CD8-positive, alpha-beta memory T cell (primary cell): ENCODE measurements around the gene GMDS. TPM values are rescaled to one million over a fixed set of nuclear protein-coding genes. Genes with fewer than 3 reads are reported as not detected.
A peak's percentile ranks its signal among the peaks of the same experiment; 100 is the strongest.

Source experiments
- CTCF ChIA-PET: fragments of 350-600 bp; sonication (Branson Sonifier 250); formaldehyde crosslinking; loops from one replicate; lab custom pipeline; 2021; ENCODE audit warnings: antibody characterized with exemption; lab: Charles Lee
- POLR2A ChIA-PET: fragments of 350-600 bp; sonication (Branson Sonifier 250); formaldehyde crosslinking; loops from one replicate; lab custom pipeline; 2021; ENCODE audit warnings: antibody characterized with exemption; lab: Charles Lee
- DNase-seq, 5 donors: peaks; one replicate each; pipeline versions ENCODE4 v3.0.0 to v3.0.0-alpha.2; 2020 to 2022; ENCODE audit warnings: mixed read lengths in 1 of 5
- H3K27ac ChIP-seq: one replicate; pipeline ENCODE4 v1.7.0; 2013; ENCODE audit warnings: low read depth, mild to moderate bottlenecking, low read length, moderate library complexity
- H3K27me3 ChIP-seq: 2 replicates; pipeline ENCODE4 v1.7.0; 2013; ENCODE audit warnings: low read length, mild to moderate bottlenecking; ENCODE audit not compliant: insufficient read depth, poor library complexity, severe bottlenecking
- H3K36me3 ChIP-seq: 2 replicates; pipeline ENCODE4 v1.7.0; 2013; ENCODE audit warnings: mild to moderate bottlenecking, low read length, moderate library complexity; ENCODE audit not compliant: insufficient read depth
- H3K4me1 ChIP-seq: 2 replicates; pipeline ENCODE4 v1.7.0; 2013; ENCODE audit warnings: mild to moderate bottlenecking, low read length, moderate library complexity; ENCODE audit not compliant: insufficient read depth
- H3K4me3 ChIP-seq: 2 replicates; pipeline ENCODE4 v1.7.0; 2013; ENCODE audit warnings: mild to moderate bottlenecking, low read length
- H3K9me3 ChIP-seq: 2 replicates; pipeline ENCODE4 v1.7.0; 2013; ENCODE audit warnings: mild to moderate bottlenecking, low read length
- H3K27ac Mint-ChIP-seq, 8 donors: one replicate each; pipeline ENCODE4 v1.8.0; 2020 to 2021; ENCODE audit warnings: mixed read lengths in 8 of 8, mild to moderate bottlenecking in 6 of 8, inconsistent platforms in 3 of 8, moderate library complexity in 3 of 8
- H3K27me3 Mint-ChIP-seq, 2 donors: one replicate each; pipeline ENCODE4 v1.8.0; 2020 to 2021; ENCODE audit warnings: mixed read lengths in 2 of 2, mild to moderate bottlenecking in 1 of 2, moderate library complexity in 1 of 2
- H3K36me3 Mint-ChIP-seq, 3 donors: one replicate each; pipeline ENCODE4 v1.8.0; 2020 to 2021; ENCODE audit warnings: mixed read lengths in 3 of 3, inconsistent platforms in 1 of 3, mild to moderate bottlenecking in 1 of 3
- H3K4me1 Mint-ChIP-seq, 3 donors: one replicate each; pipeline ENCODE4 v1.8.0; 2020 to 2021; ENCODE audit warnings: mixed read lengths in 3 of 3, inconsistent platforms in 1 of 3, mild to moderate bottlenecking in 1 of 3
- H3K4me3 Mint-ChIP-seq, 7 donors: one replicate each; pipeline ENCODE4 v1.8.0; 2020 to 2021; ENCODE audit warnings: mixed read lengths in 7 of 7, mild to moderate bottlenecking in 6 of 7, moderate library complexity in 4 of 7, inconsistent platforms in 2 of 7
- H3K9me3 Mint-ChIP-seq, 5 donors: one replicate each; pipeline ENCODE4 v1.8.0; 2020 to 2022; ENCODE audit warnings: mixed read lengths in 5 of 5, mild to moderate bottlenecking in 3 of 5, moderate library complexity in 2 of 5, inconsistent platforms in 1 of 5
- polyA plus RNA-seq: library from polyadenylated mRNA; unstranded; fragments of 300-500 nt; fragmentation: Illumina TruSeq; gene quantifications from one replicate; pipeline ENCODE4 v1.2.3, GENCODE V29; 2021
- total RNA-seq, 2 experiments: library from RNA; stranded (reverse); gene quantifications; one replicate each; pipeline ENCODE4 v1.2.3, GENCODE V29; 2021

Gene GMDS
- total and polyA plus RNA-seq, 3 experiments from 2014 or later: 16.4 to 33.4 (median 28.6) TPM

GRCh38 chr6:1817033-1817761 lies 428.2 kb downstream of the GMDS start:
- Mint-ChIP-seq H3K4me1 (no peaks in the 10 kb centered on the region), H3K36me3 (peaks cover 0 to 4% (median 0%) of the 10 kb centered on the region in 3 donors), H3K4me3 (no peak overlapping the region), H3K27ac (no peak overlapping the region), H3K27me3 (no peaks in the 10 kb centered on the region), H3K9me3 (no peaks in the 10 kb centered on the region)
- no peak for DNase-seq
- CTCF ChIA-PET: no interaction called here
- Histone ChIP-seq H3K27ac (no peak overlapping the region), H3K4me1 (no peaks in the 10 kb centered on the region), H3K27me3 (no peaks in the 10 kb centered on the region), H3K9me3 (no peaks in the 10 kb centered on the region), H3K4me3 (no peak overlapping the region), H3K36me3 (no peaks in the 10 kb centered on the region)
- POLR2A ChIA-PET: no interaction called here

DNA sequence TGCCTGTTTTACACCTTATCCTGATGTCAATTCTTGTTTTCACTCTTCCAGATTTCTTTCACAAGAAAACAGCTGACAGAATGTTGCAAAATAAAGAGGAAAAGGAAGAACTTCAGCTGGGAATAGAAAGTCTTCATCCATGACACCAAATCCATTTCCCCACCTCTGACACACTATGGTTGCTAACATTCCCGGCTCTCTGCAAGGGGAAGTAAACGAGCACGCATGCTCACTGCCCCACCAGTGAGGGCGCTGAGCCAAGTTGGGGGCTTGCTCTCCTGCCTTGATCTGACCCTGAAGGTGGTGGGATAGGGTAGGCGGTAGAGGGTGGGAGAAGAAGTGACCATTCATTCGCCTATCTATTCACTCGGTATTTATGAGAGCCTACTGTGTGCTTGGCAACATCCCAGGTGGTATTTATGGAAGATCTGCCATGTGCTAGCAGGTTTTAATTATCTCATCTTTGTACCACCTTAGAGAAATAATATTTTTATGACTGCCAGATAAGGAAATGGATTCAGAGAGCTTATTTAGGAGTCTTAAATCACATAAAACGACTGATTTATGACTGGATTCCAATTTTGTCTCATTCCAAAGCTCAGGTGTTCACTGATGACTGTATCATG lies 429.5 kb downstream of the GMDS start:
- H3K27me3 Mint-ChIP-seq: no peaks in the 10 kb centered on the region
- H3K4me1 Mint-ChIP-seq: no peaks in the 10 kb centered on the region
- Histone ChIP-seq H3K9me3 (no peaks in the 10 kb centered on the region), H3K36me3 (no peaks in the 10 kb centered on the region), H3K4me3 (no peak overlapping the region), H3K27ac (no peak overlapping the region), H3K27me3 (no peaks in the 10 kb centered on the region), H3K4me1 (no peaks in the 10 kb centered on the region)
- peaks cover 0 to 4% (median 4%) of the 10 kb centered on the region in 3 donors for H3K36me3 Mint-ChIP-seq
- no peaks in the 10 kb centered on the region for H3K9me3 Mint-ChIP-seq
- POLR2A ChIA-PET: no interaction called here
- no peak overlapping the region for H3K4me3 Mint-ChIP-seq
- CTCF ChIA-PET: no interaction called here
- H3K27ac Mint-ChIP-seq: no peak overlapping the region
- DNase-seq: no peak

- H3K36me3 ChIP-seq: no peaks in the 10 kb centered on the region
- ChIA-PET CTCF (no interaction called here), POLR2A (no interaction called here)
- no peak overlapping the region for H3K4me3 ChIP-seq
- DNase-seq: no peak
- no peaks in the 10 kb centered on the region for H3K9me3 Mint-ChIP-seq
- peaks cover 0 to 7% (median 4%) of the 10 kb centered on the region in 3 donors for H3K36me3 Mint-ChIP-seq
- H3K4me1 Mint-ChIP-seq: no peaks in the 10 kb centered on the region
- no peak overlapping the region for H3K27ac Mint-ChIP-seq
- no peaks in the 10 kb centered on the region for H3K4me1 ChIP-seq
- H3K27me3 ChIP-seq: no peaks in the 10 kb centered on the region
- H3K9me3 ChIP-seq: no peaks in the 10 kb centered on the region
- H3K27me3 Mint-ChIP-seq: no peaks in the 10 kb centered on the region
- H3K4me3 Mint-ChIP-seq: no peak overlapping the region
- no peak overlapping the region for H3K27ac ChIP-seq
These were observed 431.1 kb downstream of the GMDS start for GRCh38 chr6:1814279-1814678.

DNA sequence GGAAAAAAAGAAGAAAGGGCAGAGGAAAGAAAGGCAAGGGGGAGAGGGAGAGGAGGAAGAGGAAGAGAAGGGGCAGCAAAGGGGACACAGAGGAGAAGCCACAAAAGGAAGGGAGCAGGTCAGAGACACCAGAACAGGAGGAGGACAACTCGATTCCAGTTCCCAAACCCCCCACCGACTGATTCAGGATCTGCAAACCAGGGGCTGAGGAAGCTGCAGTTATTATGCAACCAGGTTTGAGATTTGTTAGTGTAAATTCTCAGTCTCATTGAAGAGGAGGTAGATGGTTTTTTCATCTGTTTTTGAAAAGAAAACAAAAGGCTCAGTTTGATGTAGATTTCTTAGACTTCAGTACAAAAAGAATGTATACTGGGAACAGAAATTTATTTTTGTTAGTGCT lies 432.9 kb downstream of the GMDS start:
- Histone ChIP-seq H3K4me1 (no peaks in the 10 kb centered on the region), H3K27me3 (no peaks in the 10 kb centered on the region), H3K4me3 (no peak overlapping the region), H3K9me3 (no peaks in the 10 kb centered on the region), H3K27ac (no peak overlapping the region), H3K36me3 (no peaks in the 10 kb centered on the region)
- ChIA-PET POLR2A (no interaction called here), CTCF (no interaction called here)
- H3K4me3 Mint-ChIP-seq: no peak overlapping the region
- peaks cover 0 to 5% (median 4%) of the 10 kb centered on the region in 3 donors for H3K36me3 Mint-ChIP-seq
- no peaks in the 10 kb centered on the region for H3K27me3 Mint-ChIP-seq
- no peak for DNase-seq
- no peaks in the 10 kb centered on the region for H3K9me3 Mint-ChIP-seq
- no peaks in the 10 kb centered on the region for H3K4me1 Mint-ChIP-seq
- H3K27ac Mint-ChIP-seq: no peak overlapping the region

DNA sequence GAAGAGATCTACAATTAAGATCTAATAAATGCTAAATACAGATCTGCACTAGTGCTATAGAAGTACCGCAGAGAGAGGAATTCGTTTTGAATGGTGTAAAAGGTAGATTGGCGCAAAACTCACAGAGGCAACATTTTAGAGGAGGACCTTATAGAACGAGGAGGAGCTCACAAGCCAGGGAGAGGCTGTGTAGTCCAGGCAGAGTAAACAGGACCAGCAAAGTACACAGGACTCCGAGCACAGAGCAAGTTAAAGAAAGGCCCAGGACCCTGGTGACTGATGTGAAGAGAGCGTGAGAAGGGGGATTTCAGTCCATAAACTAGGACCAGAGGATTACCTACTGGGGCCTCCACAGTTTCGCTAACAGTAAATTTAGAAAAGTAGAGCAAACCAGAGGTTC lies 433.4 kb downstream of the GMDS start:
- Histone ChIP-seq H3K27ac (no peak overlapping the region), H3K4me1 (no peaks in the 10 kb centered on the region), H3K4me3 (no peak overlapping the region), H3K9me3 (no peaks in the 10 kb centered on the region), H3K27me3 (no peaks in the 10 kb centered on the region), H3K36me3 (no peaks in the 10 kb centered on the region)
- no peaks in the 10 kb centered on the region for H3K9me3 Mint-ChIP-seq
- H3K27ac Mint-ChIP-seq: no peak overlapping the region
- ChIA-PET POLR2A (no interaction called here), CTCF (no interaction called here)
- no peak overlapping the region for H3K4me3 Mint-ChIP-seq
- peaks cover 0 to 5% (median 4%) of the 10 kb centered on the region in 3 donors for H3K36me3 Mint-ChIP-seq
- H3K4me1 Mint-ChIP-seq: no peaks in the 10 kb centered on the region
- no peaks in the 10 kb centered on the region for H3K27me3 Mint-ChIP-seq
- no peak for DNase-seq

- no peak for DNase-seq
- no peaks in the 10 kb centered on the region for H3K4me1 Mint-ChIP-seq
- H3K27ac ChIP-seq: no peak overlapping the region
These were observed 434.5 kb downstream of the GMDS start for GRCh38 chr6:1810880-1811279.

GRCh38 chr6:1809291-1809988 lies 436.0 kb downstream of the GMDS start:
- H3K4me1 Mint-ChIP-seq: no peaks in the 10 kb centered on the region
- POLR2A ChIA-PET: no interaction called here

More at GRCh38 chr6:1810880-1811279, 434.5 kb downstream of the GMDS start:
- Histone ChIP-seq H3K36me3 (no peaks in the 10 kb centered on the region), H3K4me1 (no peaks in the 10 kb centered on the region), H3K4me3 (no peak overlapping the region), H3K9me3 (no peaks in the 10 kb centered on the region), H3K27me3 (no peaks in the 10 kb centered on the region)
- H3K27me3 Mint-ChIP-seq: no peaks in the 10 kb centered on the region
- H3K36me3 Mint-ChIP-seq: peaks cover 0 to 5% (median 4%) of the 10 kb centered on the region in 3 donors
- POLR2A ChIA-PET: no interaction called here
- no peaks in the 10 kb centered on the region for H3K9me3 Mint-ChIP-seq
- no peak overlapping the region for H3K4me3 Mint-ChIP-seq
- no peak overlapping the region for H3K27ac Mint-ChIP-seq
- CTCF ChIA-PET: no interaction called here

GRCh38 chr6:1806935-1807334 lies 438.5 kb downstream of the GMDS start:
- DNase-seq: no peak
- Mint-ChIP-seq H3K9me3 (no peaks in the 10 kb centered on the region), H3K4me1 (no peaks in the 10 kb centered on the region), H3K36me3 (peaks cover 0 to 3% (median 2%) of the 10 kb centered on the region in 3 donors), H3K27ac (no peak overlapping the region), H3K27me3 (peaks cover 0 to 3% of the 10 kb centered on the region in 2 donors), H3K4me3 (no peak overlapping the region)
- H3K27ac ChIP-seq: no peak overlapping the region
- H3K4me1 ChIP-seq: no peaks in the 10 kb centered on the region
- no peaks in the 10 kb centered on the region for H3K9me3 ChIP-seq
- ChIA-PET CTCF (no interaction called here), POLR2A (no interaction called here)
- H3K36me3 ChIP-seq: no peaks in the 10 kb centered on the region
- H3K4me3 ChIP-seq: no peak overlapping the region
- no peaks in the 10 kb centered on the region for H3K27me3 ChIP-seq

More at GRCh38 chr6:1809291-1809988, 436.0 kb downstream of the GMDS start:
- Mint-ChIP-seq H3K4me3 (no peak overlapping the region), H3K27me3 (no peaks in the 10 kb centered on the region), H3K27ac (peak overlapping the region in 1 of 8 donors; percentile 27), H3K36me3 (peaks cover 0 to 5% (median 4%) of the 10 kb centered on the region in 3 donors), H3K9me3 (no peaks in the 10 kb centered on the region)
- Histone ChIP-seq H3K27me3 (no peaks in the 10 kb centered on the region), H3K4me3 (no peak overlapping the region), H3K36me3 (no peaks in the 10 kb centered on the region), H3K4me1 (no peaks in the 10 kb centered on the region), H3K9me3 (no peaks in the 10 kb centered on the region), H3K27ac (no peak overlapping the region)
- no peak for DNase-seq
- CTCF ChIA-PET: no interaction called here
